ENCODE measurements around the gene SMIM44. TPM values are rescaled to one million over a fixed set of nuclear protein-coding genes. Genes with fewer than 3 reads are reported as not detected.

SMIM44 gene
- total RNA-seq, 1 donor from 2014 or later, result not detected

DNA sequence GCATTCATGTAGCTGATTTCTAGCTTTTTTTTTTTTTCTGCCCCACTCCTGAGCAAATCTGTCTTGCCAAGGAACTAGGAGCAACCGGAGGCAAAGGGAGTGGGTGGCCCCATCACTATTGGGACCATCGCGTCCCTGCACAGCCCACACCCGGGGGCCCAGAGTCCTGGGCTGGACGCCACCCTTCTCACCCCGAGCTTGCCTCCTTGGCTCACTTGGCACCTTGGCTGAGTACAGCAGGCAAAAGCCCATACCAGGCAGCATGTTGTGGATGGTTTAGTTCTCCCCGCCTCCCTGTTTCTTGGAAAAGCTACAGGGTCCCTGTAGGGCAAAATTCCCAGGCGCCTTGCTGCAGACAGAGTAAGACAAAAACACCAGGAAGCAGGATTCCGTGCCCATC lies 16.6 kb downstream of the SMIM44 start:
- intact Hi-C loops (cut with DNase I), result no loop called here
- H3K27me3 ChIP-seq (ENCODE audit: low read depth), result no peaks in the 10 kb centered on the region
- H3K9me3 ChIP-seq, result no peaks in the 10 kb centered on the region
- TF ChIP-seq, protein P1, sequence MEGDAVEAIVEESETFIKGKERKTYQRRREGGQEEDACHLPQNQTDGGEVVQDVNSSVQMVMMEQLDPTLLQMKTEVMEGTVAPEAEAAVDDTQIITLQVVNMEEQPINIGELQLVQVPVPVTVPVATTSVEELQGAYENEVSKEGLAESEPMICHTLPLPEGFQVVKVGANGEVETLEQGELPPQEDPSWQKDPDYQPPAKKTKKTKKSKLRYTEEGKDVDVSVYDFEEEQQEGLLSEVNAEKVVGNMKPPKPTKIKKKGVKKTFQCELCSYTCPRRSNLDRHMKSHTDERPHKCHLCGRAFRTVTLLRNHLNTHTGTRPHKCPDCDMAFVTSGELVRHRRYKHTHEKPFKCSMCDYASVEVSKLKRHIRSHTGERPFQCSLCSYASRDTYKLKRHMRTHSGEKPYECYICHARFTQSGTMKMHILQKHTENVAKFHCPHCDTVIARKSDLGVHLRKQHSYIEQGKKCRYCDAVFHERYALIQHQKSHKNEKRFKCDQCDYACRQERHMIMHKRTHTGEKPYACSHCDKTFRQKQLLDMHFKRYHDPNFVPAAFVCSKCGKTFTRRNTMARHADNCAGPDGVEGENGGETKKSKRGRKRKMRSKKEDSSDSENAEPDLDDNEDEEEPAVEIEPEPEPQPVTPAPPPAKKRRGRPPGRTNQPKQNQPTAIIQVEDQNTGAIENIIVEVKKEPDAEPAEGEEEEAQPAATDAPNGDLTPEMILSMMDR (IDR thresholded peaks at IDR 0.05), result no peak
- H3K4me3 ChIP-seq, result no peak overlapping the region
- DNase-seq (no peak), ATAC-seq (no peak)
- H3K4me1 ChIP-seq, result peaks cover 6% of the 10 kb centered on the region
- peaks cover 20% of the 10 kb centered on the region for H3K36me3 ChIP-seq
- no peak overlapping the region for H3K27ac ChIP-seq

DNA sequence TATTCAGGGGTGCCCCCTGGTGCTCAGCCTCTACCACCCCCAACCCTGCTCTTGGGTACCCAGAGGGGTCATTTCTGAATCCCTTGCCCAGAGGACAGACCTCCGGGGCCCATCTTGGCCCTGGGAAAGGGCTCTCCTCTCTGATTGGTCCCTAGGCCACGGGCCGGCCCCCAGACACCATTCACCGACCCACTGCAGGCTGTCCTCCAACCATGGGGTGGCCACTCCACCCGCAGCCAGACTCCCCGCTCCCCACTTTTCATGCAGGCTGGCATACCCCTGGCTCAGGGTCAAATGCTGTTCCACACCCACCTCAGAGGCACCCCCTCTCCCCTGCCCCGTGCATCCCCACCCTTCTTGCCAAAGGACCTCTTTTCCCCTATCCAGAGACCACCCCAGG lies 17.7 kb downstream of the SMIM44 start:
- no peak overlapping the region for H3K27ac ChIP-seq
- no peak overlapping the region for H3K4me3 ChIP-seq
- no peaks in the 10 kb centered on the region for H3K9me3 ChIP-seq
- H3K36me3 ChIP-seq, result peaks cover 27% of the 10 kb centered on the region
- DNase-seq, result no peak
- intact Hi-C loops (cut with DNase I), result no loop called here
- TF ChIP-seq, protein P1 (IDR thresholded peaks at IDR 0.05), result no peak
- ATAC-seq, result no peak
- no peaks in the 10 kb centered on the region for H3K27me3 ChIP-seq (ENCODE audit: low read depth)
- H3K4me1 ChIP-seq, result peaks cover 6% of the 10 kb centered on the region

DNA sequence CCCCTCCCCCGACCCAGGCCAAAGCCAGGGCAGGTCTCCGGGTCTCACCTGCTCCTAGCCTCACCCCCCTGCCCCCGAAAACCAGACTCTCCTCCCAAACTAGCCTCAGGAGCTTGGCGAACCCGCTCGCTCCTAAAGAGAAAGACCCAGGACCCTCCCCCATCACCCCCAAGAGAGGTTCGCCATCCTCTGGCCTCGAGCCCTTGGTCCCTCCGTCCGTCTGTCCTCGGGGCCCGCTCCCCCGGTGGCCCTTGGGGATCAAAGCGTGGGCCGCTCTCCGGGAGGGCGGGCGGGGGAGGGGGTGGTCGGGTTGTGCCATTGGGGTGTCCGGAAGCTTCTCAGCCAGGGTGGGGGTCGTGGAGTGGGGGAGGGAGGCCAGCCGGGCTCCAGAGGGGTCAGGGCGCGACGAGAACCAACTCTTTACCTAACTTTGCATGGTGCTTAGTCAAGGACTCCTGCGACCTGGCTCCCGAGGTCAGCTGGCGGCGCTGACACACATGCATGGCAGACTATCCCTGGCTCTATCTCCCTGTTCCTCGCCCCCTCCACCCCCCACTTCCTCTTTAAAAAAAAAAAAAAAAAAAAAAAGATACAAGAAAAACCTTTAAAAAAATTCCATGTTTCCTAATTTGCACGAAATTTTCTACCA lies 18.5 kb downstream of the SMIM44 start:
- DNase-seq (no peak), ATAC-seq (no peak)
- TF ChIP-seq, protein P1 (IDR thresholded peaks at IDR 0.05), result no peak
- no peak overlapping the region for H3K4me3 ChIP-seq
- no peaks in the 10 kb centered on the region for H3K9me3 ChIP-seq
- H3K27me3 ChIP-seq (ENCODE audit: low read depth), result no peaks in the 10 kb centered on the region
- H3K4me1 ChIP-seq, result peaks cover 13% of the 10 kb centered on the region
- intact Hi-C loops (cut with DNase I), result no loop called here
- peaks cover 27% of the 10 kb centered on the region for H3K36me3 ChIP-seq
- no peak overlapping the region for H3K27ac ChIP-seq

DNA sequence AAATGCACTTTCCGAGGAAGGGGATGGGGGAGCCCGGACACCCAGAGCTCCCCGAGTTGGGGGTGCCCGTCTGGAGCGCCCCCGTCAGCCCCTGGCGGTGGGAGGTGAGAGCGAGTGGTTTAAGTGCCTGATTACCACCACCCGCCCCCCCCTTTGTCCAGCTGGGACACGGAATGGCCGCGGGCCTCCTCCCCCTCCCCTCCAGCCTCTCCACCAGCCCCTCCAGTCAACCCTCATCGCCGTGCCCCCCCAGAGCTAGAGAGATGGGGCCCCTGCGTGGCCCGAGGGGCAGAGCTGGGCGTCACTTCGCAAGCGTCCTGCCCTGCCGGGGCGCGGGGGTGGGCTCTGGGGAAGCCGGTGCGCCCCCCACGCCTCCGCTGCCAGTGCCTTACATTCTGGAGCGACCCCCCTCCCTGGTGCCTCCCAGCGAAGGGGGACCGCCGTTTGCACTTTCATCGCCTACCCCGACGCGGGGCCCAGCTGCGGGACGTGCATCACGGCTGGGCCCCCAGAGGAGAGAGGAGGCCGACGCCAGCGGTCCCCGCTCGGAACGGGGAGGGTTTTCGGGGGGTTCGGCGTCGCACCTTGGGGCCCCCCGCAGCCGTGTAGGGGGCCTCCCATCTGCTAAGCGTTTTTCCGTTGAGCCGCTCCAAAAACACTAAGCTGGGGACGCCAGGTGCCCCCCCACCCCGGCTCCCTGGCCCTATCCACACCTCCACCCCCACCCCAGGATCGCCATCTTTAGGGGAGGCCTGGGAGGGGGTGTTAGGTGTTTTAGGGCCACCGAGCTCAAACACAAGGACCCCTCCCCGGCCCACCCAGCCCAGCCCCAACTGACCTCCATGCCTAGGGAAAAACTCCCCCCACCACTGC lies 19.3 kb downstream of the SMIM44 start:
- H3K36me3 ChIP-seq, result peaks cover 27% of the 10 kb centered on the region
- no peak overlapping the region for H3K27ac ChIP-seq
- H3K4me3 ChIP-seq, result no peak overlapping the region
- H3K27me3 ChIP-seq (ENCODE audit: low read depth), result no peaks in the 10 kb centered on the region
- no peaks in the 10 kb centered on the region for H3K9me3 ChIP-seq
- peaks cover 14% of the 10 kb centered on the region for H3K4me1 ChIP-seq
- TF ChIP-seq, protein P1 (IDR thresholded peaks at IDR 0.05), result no peak
- intact Hi-C loops (cut with DNase I), result no loop called here
- ATAC-seq (no peak), DNase-seq (no peak)

DNA sequence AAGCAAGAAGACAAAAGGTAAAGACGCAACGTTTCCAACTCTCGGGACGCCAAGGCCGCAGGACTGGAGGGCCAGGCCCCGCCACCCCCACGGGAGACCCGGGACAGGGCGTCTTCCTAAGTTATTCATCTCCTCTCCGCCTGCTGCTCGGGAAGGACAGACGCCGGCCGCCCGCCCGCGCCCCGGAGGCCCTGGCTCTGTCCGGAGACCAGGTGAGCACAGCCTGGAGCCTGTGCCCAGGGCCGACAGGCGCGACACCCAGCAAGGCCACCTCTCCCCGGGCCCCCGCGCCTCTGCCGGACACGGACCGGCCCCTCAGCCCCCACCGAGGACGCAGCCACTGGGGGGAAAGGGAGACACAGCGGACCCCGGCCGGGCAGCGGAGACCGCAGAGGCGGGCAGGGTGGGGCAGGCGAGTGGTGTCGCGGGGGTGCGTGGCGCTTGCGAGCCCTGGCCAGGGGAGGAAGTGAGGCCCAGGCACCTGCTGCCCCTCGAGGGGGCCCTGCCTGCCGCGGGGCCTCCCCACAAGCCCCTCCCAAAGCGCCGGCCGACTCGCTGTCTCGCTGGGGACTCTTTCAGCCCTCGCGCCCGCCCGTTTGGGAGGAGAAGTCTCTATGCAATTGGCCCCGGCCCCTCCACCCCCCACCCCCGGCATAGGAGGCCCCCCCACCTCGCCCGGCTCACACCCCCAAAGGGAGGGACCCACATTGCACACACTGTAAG lies 20.1 kb downstream of the SMIM44 start:
- H3K27ac ChIP-seq, result no peak overlapping the region
- peaks cover 22% of the 10 kb centered on the region for H3K4me1 ChIP-seq
- DNase-seq (no peak), ATAC-seq (no peak)
- TF ChIP-seq, protein P1 (IDR thresholded peaks at IDR 0.05), result no peak
- no peaks in the 10 kb centered on the region for H3K9me3 ChIP-seq
- intact Hi-C loops (cut with DNase I), result no loop called here
- peaks cover 27% of the 10 kb centered on the region for H3K36me3 ChIP-seq
- H3K4me3 ChIP-seq, result no peak overlapping the region
- no peaks in the 10 kb centered on the region for H3K27me3 ChIP-seq (ENCODE audit: low read depth)
